ENCODE data around the gene ZBTB34. TPM values are rescaled to one million over a fixed set of nuclear protein-coding genes. Genes with fewer than 3 reads are reported as not detected.
A peak's percentile ranks its signal among the peaks of the same experiment; 100 is the strongest.

ZBTB34 gene
- total and polyA plus RNA-seq, 9 of the 15 experiments (the other 6 are each of a cell fraction or from before 2014, with no cell fraction given): 2.7 to 15.6 (median 9.8) TPM

GRCh38 chr9:126860077-126860756, at the start of gene ZBTB34 (continued):
- TF ChIP-seq, protein P1, sequence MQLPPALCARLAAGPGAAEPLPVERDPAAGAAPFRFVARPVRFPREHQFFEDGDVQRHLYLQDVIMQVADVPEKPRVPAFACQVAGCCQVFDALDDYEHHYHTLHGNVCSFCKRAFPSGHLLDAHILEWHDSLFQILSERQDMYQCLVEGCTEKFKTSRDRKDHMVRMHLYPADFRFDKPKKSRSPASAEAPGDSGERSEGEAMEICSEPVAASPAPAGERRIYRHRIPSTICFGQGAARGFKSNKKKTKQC (CRISPR knock-in tag; IDR thresholded peaks at IDR 0.05): 0 out of 2 replicates have a peak, but pooled peaks have one; percentile 28
- TF ChIP-seq ELF1 (tag; IDR thresholded peaks at IDR 0.05): peak; percentile 84
- 0 out of 2 replicates have a peak, but pooled peaks have one; percentile 42 for TF ChIP-seq HCFC1 (IDR thresholded peaks at IDR 0.05; ENCODE audit: low read depth, low read length)
- TF ChIP-seq SPI1 (IDR thresholded peaks at IDR 0.05; ENCODE audit: borderline replicate concordance, low read depth, low read length): no peak
- 0 out of 2 replicates have a peak, but pooled peaks have one; percentile 19 for TF ChIP-seq ZBTB9 (CRISPR knock-in tag; IDR thresholded peaks at IDR 0.05)
- peak; percentile 61; the same call in 1 of the 2 replicates for TF ChIP-seq MTA3 (IDR thresholded peaks at IDR 0.05; ENCODE audit: borderline replicate concordance)
- 0 out of 4 replicates have a peak, but pooled peaks of 1 of the 2 experiments have one; percentile 28 for TF ChIP-seq SRF (CRISPR knock-in tag; IDR thresholded peaks at IDR 0.05)
- TF ChIP-seq BCOR (IDR thresholded peaks at IDR 0.05): peak; percentile 26; the same call in 1 of the 2 replicates
- TF ChIP-seq, protein P2, sequence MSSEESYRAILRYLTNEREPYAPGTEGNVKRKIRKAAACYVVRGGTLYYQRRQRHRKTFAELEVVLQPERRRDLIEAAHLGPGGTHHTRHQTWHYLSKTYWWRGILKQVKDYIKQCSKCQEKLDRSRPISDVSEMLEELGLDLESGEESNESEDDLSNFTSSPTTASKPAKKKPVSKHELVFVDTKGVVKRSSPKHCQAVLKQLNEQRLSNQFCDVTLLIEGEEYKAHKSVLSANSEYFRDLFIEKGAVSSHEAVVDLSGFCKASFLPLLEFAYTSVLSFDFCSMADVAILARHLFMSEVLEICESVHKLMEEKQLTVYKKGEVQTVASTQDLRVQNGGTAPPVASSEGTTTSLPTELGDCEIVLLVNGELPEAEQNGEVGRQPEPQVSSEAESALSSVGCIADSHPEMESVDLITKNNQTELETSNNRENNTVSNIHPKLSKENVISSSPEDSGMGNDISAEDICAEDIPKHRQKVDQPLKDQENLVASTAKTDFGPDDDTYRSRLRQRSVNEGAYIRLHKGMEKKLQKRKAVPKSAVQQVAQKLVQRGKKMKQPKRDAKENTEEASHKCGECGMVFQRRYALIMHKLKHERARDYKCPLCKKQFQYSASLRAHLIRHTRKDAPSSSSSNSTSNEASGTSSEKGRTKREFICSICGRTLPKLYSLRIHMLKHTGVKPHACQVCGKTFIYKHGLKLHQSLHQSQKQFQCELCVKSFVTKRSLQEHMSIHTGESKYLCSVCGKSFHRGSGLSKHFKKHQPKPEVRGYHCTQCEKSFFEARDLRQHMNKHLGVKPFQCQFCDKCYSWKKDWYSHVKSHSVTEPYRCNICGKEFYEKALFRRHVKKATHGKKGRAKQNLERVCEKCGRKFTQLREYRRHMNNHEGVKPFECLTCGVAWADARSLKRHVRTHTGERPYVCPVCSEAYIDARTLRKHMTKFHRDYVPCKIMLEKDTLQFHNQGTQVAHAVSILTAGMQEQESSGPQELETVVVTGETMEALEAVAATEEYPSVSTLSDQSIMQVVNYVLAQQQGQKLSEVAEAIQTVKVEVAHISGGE (CRISPR knock-in tag; IDR thresholded peaks at IDR 0.05): peak in 1 of 3 experiments; percentile 72; a peak in 2 of 6 replicates
- TF ChIP-seq, protein P3, sequence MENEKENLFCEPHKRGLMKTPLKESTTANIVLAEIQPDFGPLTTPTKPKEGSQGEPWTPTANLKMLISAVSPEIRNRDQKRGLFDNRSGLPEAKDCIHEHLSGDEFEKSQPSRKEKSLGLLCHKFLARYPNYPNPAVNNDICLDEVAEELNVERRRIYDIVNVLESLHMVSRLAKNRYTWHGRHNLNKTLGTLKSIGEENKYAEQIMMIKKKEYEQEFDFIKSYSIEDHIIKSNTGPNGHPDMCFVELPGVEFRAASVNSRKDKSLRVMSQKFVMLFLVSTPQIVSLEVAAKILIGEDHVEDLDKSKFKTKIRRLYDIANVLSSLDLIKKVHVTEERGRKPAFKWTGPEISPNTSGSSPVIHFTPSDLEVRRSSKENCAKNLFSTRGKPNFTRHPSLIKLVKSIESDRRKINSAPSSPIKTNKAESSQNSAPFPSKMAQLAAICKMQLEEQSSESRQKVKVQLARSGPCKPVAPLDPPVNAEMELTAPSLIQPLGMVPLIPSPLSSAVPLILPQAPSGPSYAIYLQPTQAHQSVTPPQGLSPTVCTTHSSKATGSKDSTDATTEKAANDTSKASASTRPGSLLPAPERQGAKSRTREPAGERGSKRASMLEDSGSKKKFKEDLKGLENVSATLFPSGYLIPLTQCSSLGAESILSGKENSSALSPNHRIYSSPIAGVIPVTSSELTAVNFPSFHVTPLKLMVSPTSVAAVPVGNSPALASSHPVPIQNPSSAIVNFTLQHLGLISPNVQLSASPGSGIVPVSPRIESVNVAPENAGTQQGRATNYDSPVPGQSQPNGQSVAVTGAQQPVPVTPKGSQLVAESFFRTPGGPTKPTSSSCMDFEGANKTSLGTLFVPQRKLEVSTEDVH (IDR thresholded peaks at IDR 0.05; ENCODE audit: low read depth, partially characterized antibody): peak; percentile 49
- TF ChIP-seq, protein P4, sequence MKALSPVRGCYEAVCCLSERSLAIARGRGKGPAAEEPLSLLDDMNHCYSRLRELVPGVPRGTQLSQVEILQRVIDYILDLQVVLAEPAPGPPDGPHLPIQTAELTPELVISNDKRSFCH (CRISPR knock-in tag; IDR thresholded peaks at IDR 0.05): no peak
- TF ChIP-seq, protein P4 (tag; IDR thresholded peaks at IDR 0.05): no peak
- peak; percentile 61; the same call in 1 of the 2 replicates for TF ChIP-seq E2F3 (CRISPR knock-in tag; IDR thresholded peaks at IDR 0.05)
- TF ChIP-seq SUPT5H (IDR thresholded peaks at IDR 0.05): peak; percentile 81
- 0 out of 2 replicates have a peak, but pooled peaks have one; percentile 63 for TF ChIP-seq MBD2 (IDR thresholded peaks at IDR 0.05; ENCODE audit: borderline replicate concordance, low read depth)
- TF ChIP-seq E2F6 (IDR thresholded peaks at IDR 0.05; ENCODE audit: borderline replicate concordance in 1 of 2, extremely low read depth in 1 of 2, insufficient read depth in 1 of 2, insufficient read length in 1 of 2, low read depth in 1 of 2, low read length in 1 of 2, poor library complexity in 1 of 2, severe bottlenecking in 1 of 2): peak in 1 of 2 experiments; percentile 43

All from K562 (cell line).